ENCODE data around the gene MPL. TPM values are rescaled to one million over a fixed set of nuclear protein-coding genes. Genes with fewer than 3 reads are reported as not detected.

Gene MPL
- total RNA-seq, 1 experiment from 2014 or later: 0.15 TPM

DNA sequence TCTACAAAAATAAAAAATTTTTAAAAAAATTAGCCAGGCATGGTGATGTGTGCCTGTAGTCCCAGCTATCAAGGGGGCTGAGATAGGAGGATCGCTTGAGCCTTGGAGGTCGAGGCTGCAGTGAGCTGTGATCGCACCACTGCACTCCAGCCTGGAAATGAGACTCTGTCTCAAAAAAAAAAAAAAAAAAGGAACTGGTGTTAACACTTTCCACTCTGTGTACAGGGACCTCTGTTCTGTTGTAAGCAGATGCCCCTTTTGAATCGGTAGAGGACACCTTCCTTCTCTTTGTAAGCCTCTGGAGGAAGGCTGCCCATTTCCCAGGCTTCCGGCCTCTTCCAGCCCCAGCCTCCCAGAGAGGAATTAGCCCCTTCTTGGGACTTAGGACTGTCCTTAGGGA is 44.9 kb upstream of the MPL start:
- ChIA-PET CTCF (interaction anchor here (0.8 to 1.0 kb wide), 2 partner anchors 66 kb away, joined by 4 to 6 read pairs; partner anchors contain the start of gene CDC20), POLR2A (no interaction called here)
- Mint-ChIP-seq H3K36me3 (no peaks in the 10 kb centered on the region), H3K27ac (no peak overlapping the region), H3K27me3 (ENCODE audit: low read depth) (no peaks in the 10 kb centered on the region), H3K9me3 (no peaks in the 10 kb centered on the region), H3K4me3 (no peak overlapping the region), H3K4me1 (peaks cover 26% of the 10 kb centered on the region)
- no peak for TF ChIP-seq CREM (CRISPR knock-in tag; IDR thresholded peaks at IDR 0.05)
- TF ChIP-seq MXD4 (CRISPR knock-in tag; IDR thresholded peaks at IDR 0.05; ENCODE audit: borderline replicate concordance): no peak
- no peak for TF ChIP-seq CREB1 (CRISPR knock-in tag; IDR thresholded peaks at IDR 0.05)
- TF ChIP-seq, protein P1, sequence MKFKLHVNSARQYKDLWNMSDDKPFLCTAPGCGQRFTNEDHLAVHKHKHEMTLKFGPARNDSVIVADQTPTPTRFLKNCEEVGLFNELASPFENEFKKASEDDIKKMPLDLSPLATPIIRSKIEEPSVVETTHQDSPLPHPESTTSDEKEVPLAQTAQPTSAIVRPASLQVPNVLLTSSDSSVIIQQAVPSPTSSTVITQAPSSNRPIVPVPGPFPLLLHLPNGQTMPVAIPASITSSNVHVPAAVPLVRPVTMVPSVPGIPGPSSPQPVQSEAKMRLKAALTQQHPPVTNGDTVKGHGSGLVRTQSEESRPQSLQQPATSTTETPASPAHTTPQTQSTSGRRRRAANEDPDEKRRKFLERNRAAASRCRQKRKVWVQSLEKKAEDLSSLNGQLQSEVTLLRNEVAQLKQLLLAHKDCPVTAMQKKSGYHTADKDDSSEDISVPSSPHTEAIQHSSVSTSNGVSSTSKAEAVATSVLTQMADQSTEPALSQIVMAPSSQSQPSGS (CRISPR knock-in tag; IDR thresholded peaks at IDR 0.05; ENCODE audit: borderline replicate concordance, low read depth): no peak
- TF ChIP-seq, protein P2, sequence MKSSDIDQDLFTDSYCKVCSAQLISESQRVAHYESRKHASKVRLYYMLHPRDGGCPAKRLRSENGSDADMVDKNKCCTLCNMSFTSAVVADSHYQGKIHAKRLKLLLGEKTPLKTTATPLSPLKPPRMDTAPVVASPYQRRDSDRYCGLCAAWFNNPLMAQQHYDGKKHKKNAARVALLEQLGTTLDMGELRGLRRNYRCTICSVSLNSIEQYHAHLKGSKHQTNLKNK (CRISPR knock-in tag; IDR thresholded peaks at IDR 0.05): no peak
- TF ChIP-seq, protein P3, sequence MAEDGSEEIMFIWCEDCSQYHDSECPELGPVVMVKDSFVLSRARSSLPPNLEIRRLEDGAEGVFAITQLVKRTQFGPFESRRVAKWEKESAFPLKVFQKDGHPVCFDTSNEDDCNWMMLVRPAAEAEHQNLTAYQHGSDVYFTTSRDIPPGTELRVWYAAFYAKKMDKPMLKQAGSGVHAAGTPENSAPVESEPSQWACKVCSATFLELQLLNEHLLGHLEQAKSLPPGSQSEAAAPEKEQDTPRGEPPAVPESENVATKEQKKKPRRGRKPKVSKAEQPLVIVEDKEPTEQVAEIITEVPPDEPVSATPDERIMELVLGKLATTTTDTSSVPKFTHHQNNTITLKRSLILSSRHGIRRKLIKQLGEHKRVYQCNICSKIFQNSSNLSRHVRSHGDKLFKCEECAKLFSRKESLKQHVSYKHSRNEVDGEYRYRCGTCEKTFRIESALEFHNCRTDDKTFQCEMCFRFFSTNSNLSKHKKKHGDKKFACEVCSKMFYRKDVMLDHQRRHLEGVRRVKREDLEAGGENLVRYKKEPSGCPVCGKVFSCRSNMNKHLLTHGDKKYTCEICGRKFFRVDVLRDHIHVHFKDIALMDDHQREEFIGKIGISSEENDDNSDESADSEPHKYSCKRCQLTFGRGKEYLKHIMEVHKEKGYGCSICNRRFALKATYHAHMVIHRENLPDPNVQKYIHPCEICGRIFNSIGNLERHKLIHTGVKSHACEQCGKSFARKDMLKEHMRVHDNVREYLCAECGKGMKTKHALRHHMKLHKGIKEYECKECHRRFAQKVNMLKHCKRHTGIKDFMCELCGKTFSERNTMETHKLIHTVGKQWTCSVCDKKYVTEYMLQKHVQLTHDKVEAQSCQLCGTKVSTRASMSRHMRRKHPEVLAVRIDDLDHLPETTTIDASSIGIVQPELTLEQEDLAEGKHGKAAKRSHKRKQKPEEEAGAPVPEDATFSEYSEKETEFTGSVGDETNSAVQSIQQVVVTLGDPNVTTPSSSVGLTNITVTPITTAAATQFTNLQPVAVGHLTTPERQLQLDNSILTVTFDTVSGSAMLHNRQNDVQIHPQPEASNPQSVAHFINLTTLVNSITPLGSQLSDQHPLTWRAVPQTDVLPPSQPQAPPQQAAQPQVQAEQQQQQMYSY (CRISPR knock-in tag; IDR thresholded peaks at IDR 0.05): no peak
- no peak for TF ChIP-seq CBFB (CRISPR knock-in tag; IDR thresholded peaks at IDR 0.05; ENCODE audit: low read depth)
- TF ChIP-seq, protein P4, sequence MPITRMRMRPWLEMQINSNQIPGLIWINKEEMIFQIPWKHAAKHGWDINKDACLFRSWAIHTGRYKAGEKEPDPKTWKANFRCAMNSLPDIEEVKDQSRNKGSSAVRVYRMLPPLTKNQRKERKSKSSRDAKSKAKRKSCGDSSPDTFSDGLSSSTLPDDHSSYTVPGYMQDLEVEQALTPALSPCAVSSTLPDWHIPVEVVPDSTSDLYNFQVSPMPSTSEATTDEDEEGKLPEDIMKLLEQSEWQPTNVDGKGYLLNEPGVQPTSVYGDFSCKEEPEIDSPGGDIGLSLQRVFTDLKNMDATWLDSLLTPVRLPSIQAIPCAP (CRISPR knock-in tag; IDR thresholded peaks at IDR 0.05): no peak
- TF ChIP-seq ETV6 (CRISPR knock-in tag; IDR thresholded peaks at IDR 0.05): no peak
- TF ChIP-seq, protein P5, sequence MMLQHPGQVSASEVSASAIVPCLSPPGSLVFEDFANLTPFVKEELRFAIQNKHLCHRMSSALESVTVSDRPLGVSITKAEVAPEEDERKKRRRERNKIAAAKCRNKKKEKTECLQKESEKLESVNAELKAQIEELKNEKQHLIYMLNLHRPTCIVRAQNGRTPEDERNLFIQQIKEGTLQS (CRISPR knock-in tag; conservative IDR thresholded peaks at IDR 0.05): no peak
- TF ChIP-seq, protein P6, sequence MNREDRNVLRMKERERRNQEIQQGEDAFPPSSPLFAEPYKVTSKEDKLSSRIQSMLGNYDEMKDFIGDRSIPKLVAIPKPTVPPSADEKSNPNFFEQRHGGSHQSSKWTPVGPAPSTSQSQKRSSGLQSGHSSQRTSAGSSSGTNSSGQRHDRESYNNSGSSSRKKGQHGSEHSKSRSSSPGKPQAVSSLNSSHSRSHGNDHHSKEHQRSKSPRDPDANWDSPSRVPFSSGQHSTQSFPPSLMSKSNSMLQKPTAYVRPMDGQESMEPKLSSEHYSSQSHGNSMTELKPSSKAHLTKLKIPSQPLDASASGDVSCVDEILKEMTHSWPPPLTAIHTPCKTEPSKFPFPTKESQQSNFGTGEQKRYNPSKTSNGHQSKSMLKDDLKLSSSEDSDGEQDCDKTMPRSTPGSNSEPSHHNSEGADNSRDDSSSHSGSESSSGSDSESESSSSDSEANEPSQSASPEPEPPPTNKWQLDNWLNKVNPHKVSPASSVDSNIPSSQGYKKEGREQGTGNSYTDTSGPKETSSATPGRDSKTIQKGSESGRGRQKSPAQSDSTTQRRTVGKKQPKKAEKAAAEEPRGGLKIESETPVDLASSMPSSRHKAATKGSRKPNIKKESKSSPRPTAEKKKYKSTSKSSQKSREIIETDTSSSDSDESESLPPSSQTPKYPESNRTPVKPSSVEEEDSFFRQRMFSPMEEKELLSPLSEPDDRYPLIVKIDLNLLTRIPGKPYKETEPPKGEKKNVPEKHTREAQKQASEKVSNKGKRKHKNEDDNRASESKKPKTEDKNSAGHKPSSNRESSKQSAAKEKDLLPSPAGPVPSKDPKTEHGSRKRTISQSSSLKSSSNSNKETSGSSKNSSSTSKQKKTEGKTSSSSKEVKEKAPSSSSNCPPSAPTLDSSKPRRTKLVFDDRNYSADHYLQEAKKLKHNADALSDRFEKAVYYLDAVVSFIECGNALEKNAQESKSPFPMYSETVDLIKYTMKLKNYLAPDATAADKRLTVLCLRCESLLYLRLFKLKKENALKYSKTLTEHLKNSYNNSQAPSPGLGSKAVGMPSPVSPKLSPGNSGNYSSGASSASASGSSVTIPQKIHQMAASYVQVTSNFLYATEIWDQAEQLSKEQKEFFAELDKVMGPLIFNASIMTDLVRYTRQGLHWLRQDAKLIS (CRISPR knock-in tag; IDR thresholded peaks at IDR 0.05; ENCODE audit: borderline replicate concordance): no peak
- TF ChIP-seq, protein P7, sequence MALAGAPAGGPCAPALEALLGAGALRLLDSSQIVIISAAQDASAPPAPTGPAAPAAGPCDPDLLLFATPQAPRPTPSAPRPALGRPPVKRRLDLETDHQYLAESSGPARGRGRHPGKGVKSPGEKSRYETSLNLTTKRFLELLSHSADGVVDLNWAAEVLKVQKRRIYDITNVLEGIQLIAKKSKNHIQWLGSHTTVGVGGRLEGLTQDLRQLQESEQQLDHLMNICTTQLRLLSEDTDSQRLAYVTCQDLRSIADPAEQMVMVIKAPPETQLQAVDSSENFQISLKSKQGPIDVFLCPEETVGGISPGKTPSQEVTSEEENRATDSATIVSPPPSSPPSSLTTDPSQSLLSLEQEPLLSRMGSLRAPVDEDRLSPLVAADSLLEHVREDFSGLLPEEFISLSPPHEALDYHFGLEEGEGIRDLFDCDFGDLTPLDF (CRISPR knock-in tag; IDR thresholded peaks at IDR 0.05): no peak
- TF ChIP-seq, protein P8, sequence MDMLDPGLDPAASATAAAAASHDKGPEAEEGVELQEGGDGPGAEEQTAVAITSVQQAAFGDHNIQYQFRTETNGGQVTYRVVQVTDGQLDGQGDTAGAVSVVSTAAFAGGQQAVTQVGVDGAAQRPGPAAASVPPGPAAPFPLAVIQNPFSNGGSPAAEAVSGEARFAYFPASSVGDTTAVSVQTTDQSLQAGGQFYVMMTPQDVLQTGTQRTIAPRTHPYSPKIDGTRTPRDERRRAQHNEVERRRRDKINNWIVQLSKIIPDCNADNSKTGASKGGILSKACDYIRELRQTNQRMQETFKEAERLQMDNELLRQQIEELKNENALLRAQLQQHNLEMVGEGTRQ (CRISPR knock-in tag; IDR thresholded peaks at IDR 0.05): no peak
- DNase-seq (ENCODE audit: low spot score): no peak
- ATAC-seq: no peak
